Measurements from ENCODE around the gene DNAJC22. TPM values are rescaled to one million over a fixed set of nuclear protein-coding genes. Genes with fewer than 3 reads are reported as not detected.
A peak's percentile ranks its signal among the peaks of the same experiment; 100 is the strongest.

DNAJC22 gene
- total and polyA plus RNA-seq, 2 experiments from 2014 or later, result 17.8 to 28.3 TPM

DNA sequence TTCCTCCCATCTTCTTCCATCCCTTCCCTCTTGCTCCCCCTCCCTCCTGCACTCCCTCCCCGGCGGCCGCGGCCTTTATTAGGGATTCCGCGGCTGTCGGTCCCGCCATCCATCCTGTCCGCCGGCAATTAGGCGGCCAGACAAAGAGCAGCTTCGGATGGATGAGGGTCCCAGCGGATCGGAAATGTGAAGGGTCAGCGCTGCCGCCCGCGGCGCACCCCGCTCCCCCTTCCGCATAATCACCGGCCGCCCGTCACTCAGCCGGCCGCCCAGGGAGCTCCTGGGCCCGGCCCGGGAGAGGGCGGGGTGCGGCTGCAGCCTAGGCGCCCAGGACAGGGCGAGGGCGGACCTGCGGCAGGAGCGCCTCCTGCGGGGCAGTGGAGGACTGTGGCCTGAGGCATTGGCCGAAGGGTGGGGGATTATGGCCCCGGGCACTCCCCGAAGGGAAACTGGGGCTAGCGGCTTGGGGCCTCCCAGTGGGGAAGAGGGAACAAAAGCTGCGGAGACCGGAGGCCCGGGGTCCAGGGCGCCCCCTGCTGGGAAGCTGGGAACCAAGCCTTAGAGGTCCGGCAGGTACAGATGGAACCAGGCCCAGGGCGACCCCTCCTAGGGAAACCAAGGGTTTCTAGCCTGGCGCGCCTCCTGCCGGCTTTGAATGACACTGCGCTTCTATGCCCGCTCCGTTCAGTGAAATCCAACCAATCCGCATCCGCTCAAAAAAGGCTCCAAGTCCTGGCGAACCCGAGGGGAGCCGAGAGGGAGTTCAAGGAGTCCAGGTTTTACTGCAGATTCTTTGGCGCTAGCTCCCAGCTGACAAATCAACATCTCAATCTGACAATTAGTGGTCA, 4.4 kb upstream of the DNAJC22 start:
- H3K4me3 ChIP-seq, result peak overlapping the region; percentile 27
- no peaks in the 10 kb centered on the region for H3K9me3 ChIP-seq (ENCODE audit: low read depth)
- H3K9me2 ChIP-seq (replicated peaks; ENCODE audit: insufficient read depth), result no peaks in the 10 kb centered on the region
- H3K79me2 ChIP-seq, result no peaks in the 10 kb centered on the region
- H2AFZ ChIP-seq, result peak overlapping the region; percentile 66
- peak; percentile 93 for DNase-seq (ENCODE audit: low spot score)
- WGBS (ENCODE audit: low lambda C conversion rate, missing lambda C conversion rate), result 1% methylated on average over 52 of the region's 58 CpGs
- no peaks in the 10 kb centered on the region for H3K36me3 ChIP-seq (replicated peaks; ENCODE audit: insufficient read depth, low read depth)
- TF ChIP-seq EZH2phosphoT487 (IDR thresholded peaks at IDR 0.05; ENCODE audit: low read depth, severe bottlenecking, unreplicated experiment) (no peak), EZH2 (IDR thresholded peaks at IDR 0.05; ENCODE audit: borderline replicate concordance) (peak; percentile 81)
- TF ChIP-seq, protein P1, sequence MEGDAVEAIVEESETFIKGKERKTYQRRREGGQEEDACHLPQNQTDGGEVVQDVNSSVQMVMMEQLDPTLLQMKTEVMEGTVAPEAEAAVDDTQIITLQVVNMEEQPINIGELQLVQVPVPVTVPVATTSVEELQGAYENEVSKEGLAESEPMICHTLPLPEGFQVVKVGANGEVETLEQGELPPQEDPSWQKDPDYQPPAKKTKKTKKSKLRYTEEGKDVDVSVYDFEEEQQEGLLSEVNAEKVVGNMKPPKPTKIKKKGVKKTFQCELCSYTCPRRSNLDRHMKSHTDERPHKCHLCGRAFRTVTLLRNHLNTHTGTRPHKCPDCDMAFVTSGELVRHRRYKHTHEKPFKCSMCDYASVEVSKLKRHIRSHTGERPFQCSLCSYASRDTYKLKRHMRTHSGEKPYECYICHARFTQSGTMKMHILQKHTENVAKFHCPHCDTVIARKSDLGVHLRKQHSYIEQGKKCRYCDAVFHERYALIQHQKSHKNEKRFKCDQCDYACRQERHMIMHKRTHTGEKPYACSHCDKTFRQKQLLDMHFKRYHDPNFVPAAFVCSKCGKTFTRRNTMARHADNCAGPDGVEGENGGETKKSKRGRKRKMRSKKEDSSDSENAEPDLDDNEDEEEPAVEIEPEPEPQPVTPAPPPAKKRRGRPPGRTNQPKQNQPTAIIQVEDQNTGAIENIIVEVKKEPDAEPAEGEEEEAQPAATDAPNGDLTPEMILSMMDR (IDR thresholded peaks at IDR 0.05; ENCODE audit: poor library complexity), result peak; percentile 93
- H3K27me3 ChIP-seq, result peaks cover 97% of the 10 kb centered on the region
- H3K4me1 ChIP-seq (ENCODE audit: insufficient read depth), result peaks cover 41% of the 10 kb centered on the region
- no peak overlapping the region for H3K27ac ChIP-seq
- peak overlapping the region; percentile 81 for H3K4me2 ChIP-seq
- H4K20me1 ChIP-seq (ENCODE audit: insufficient read depth, poor library complexity, severe bottlenecking), result no peaks in the 10 kb centered on the region

- DNase-seq (ENCODE audit: low spot score), result peak; percentile 32
- H2AFZ ChIP-seq, result peak overlapping the region; percentile 11
- H3K4me2 ChIP-seq, result peak overlapping the region; percentile 81
- H3K27me3 ChIP-seq, result peaks cover 90% of the 10 kb centered on the region
- H3K36me3 ChIP-seq (replicated peaks; ENCODE audit: insufficient read depth, low read depth), result no peaks in the 10 kb centered on the region
- 11% methylated on average over 18 of the region's 33 CpGs for WGBS (ENCODE audit: low lambda C conversion rate, missing lambda C conversion rate)
- H3K4me3 ChIP-seq, result no peak overlapping the region
- H3K79me2 ChIP-seq, result no peaks in the 10 kb centered on the region
- H3K4me1 ChIP-seq (ENCODE audit: insufficient read depth), result peaks cover 44% of the 10 kb centered on the region
- TF ChIP-seq, protein P1 (IDR thresholded peaks at IDR 0.05; ENCODE audit: poor library complexity), result no peak
- TF ChIP-seq EZH2 (IDR thresholded peaks at IDR 0.05; ENCODE audit: borderline replicate concordance) (no peak), EZH2phosphoT487 (IDR thresholded peaks at IDR 0.05; ENCODE audit: low read depth, severe bottlenecking, unreplicated experiment) (no peak)
- H3K9me3 ChIP-seq (ENCODE audit: low read depth), result no peaks in the 10 kb centered on the region
- H4K20me1 ChIP-seq (ENCODE audit: insufficient read depth, poor library complexity, severe bottlenecking), result no peaks in the 10 kb centered on the region
- no peak overlapping the region for H3K27ac ChIP-seq
- no peaks in the 10 kb centered on the region for H3K9me2 ChIP-seq (replicated peaks; ENCODE audit: insufficient read depth)
Measured at GRCh38 chr12:49342914-49343731, 3.6 kb upstream of the DNAJC22 start.

DNA sequence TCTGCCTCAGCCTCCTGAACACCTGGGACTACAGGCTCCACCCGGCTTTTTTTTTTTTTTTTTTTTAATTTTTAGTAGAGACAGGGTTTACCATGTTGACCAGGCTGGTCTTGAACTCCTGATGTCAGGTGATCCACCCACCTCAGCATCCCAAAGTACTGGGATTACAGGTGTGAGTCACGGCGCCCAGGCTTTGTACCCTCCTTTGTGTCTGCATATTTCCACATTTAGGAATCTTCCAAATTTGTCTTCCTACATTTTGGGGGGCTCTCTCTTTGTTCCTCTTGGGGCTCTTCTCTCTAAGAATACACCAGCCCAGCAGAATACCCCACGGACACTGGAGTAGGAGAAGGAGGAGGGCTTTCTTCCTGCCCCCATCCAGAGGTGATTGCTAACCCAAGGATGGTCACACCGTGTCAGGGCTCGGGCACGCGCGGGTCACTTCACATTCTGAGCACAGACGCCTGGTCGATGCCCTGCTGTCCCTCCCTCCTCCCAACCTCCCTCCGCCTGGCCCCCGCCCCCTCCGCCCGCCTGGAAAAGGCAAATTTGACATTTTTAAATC, 2.1 kb upstream of the DNAJC22 start:
- H4K20me1 ChIP-seq (ENCODE audit: insufficient read depth, poor library complexity, severe bottlenecking), result no peaks in the 10 kb centered on the region
- TF ChIP-seq EZH2phosphoT487 (IDR thresholded peaks at IDR 0.05; ENCODE audit: low read depth, severe bottlenecking, unreplicated experiment), result no peak
- no peak for TF ChIP-seq EZH2 (IDR thresholded peaks at IDR 0.05; ENCODE audit: borderline replicate concordance)
- TF ChIP-seq, protein P1 (IDR thresholded peaks at IDR 0.05; ENCODE audit: poor library complexity), result no peak
- peaks cover 76% of the 10 kb centered on the region for H3K27me3 ChIP-seq
- WGBS (ENCODE audit: low lambda C conversion rate, missing lambda C conversion rate), result 6% methylated on average over 15 of the region's 15 CpGs
- H3K4me3 ChIP-seq, result no peak overlapping the region
- DNase-seq (ENCODE audit: low spot score), result no peak
- peaks cover 11% of the 10 kb centered on the region for H3K79me2 ChIP-seq
- peaks cover 53% of the 10 kb centered on the region for H3K4me1 ChIP-seq (ENCODE audit: insufficient read depth)
- H3K4me2 ChIP-seq, result peak overlapping the region; percentile 99
- H3K36me3 ChIP-seq (replicated peaks; ENCODE audit: insufficient read depth, low read depth), result no peaks in the 10 kb centered on the region
- no peaks in the 10 kb centered on the region for H3K9me2 ChIP-seq (replicated peaks; ENCODE audit: insufficient read depth)
- no peak overlapping the region for H3K27ac ChIP-seq
- H3K9me3 ChIP-seq (ENCODE audit: low read depth), result no peaks in the 10 kb centered on the region
- peak overlapping the region; percentile 78 for H2AFZ ChIP-seq
